Hippocampal formation (tissue), 2 donors: ENCODE measurements around the gene MYO3B.
A peak's percentile ranks its signal among the peaks of the same experiment; 100 is the strongest.
"Not testable (repeated sequence)": the region's sequence is repeated elsewhere in the genome, so short reads cannot be mapped to it uniquely, and the experiment has no call there.

Experiments used
- DNase-seq, 2 donors: peaks; one replicate each; lab custom pipeline; 2025; lab: John Stamatoyannopoulos, UW

MYO3B gene

GRCh38 chr2:170339750-170340692 is 162.1 kb downstream of the MYO3B start:
- no peak for DNase-seq

GRCh38 chr2:170340693-170341068 is 162.7 kb downstream of the MYO3B start:
- no peak for DNase-seq

- no peak for DNase-seq
These were observed 164.0 kb downstream of the MYO3B start for GRCh38 chr2:170341684-170342623.

GRCh38 chr2:170344663-170345346 is 166.9 kb downstream of the MYO3B start:
- DNase-seq = no peak

GRCh38 chr2:170345607-170346006 is 167.7 kb downstream of the MYO3B start:
- DNase-seq = no peak

GRCh38 chr2:170349269-170349668 is 171.3 kb downstream of the MYO3B start:
- DNase-seq = not testable (repeated sequence)

- no peak for DNase-seq
These were observed 173.2 kb downstream of the MYO3B start for GRCh38 chr2:170350929-170351826.

GRCh38 chr2:170353723-170354122 is 175.8 kb downstream of the MYO3B start:
- DNase-seq = no peak

- no peak for DNase-seq
These were observed 176.4 kb downstream of the MYO3B start for GRCh38 chr2:170354388-170354787.

- no peak for DNase-seq
These were observed 177.2 kb downstream of the MYO3B start for GRCh38 chr2:170354855-170355780.

- no peak for DNase-seq
These were observed 181.5 kb downstream of the MYO3B start for GRCh38 chr2:170359466-170359865.

- no peak for DNase-seq
These were observed 182.7 kb downstream of the MYO3B start for GRCh38 chr2:170360546-170361089.

GRCh38 chr2:170361090-170361936 is 183.4 kb downstream of the MYO3B start:
- DNase-seq = peak; percentile 11 to 24

- DNase-seq = no peak
These were observed 184.4 kb downstream of the MYO3B start for GRCh38 chr2:170362313-170362870.

GRCh38 chr2:170362871-170363631 is 185.1 kb downstream of the MYO3B start:
- DNase-seq = peak in 1 of 2 donors; percentile 5

GRCh38 chr2:170365003-170365402 is 187.1 kb downstream of the MYO3B start:
- no peak for DNase-seq

GRCh38 chr2:170365686-170366085 is 187.7 kb downstream of the MYO3B start:
- DNase-seq = no peak
